Measurements from ENCODE around the gene CDADC1.
"Not testable (repeated sequence)": the region's sequence is repeated elsewhere in the genome, so short reads cannot be mapped to it uniquely, and the experiment has no call there.

The CDADC1 gene

DNA sequence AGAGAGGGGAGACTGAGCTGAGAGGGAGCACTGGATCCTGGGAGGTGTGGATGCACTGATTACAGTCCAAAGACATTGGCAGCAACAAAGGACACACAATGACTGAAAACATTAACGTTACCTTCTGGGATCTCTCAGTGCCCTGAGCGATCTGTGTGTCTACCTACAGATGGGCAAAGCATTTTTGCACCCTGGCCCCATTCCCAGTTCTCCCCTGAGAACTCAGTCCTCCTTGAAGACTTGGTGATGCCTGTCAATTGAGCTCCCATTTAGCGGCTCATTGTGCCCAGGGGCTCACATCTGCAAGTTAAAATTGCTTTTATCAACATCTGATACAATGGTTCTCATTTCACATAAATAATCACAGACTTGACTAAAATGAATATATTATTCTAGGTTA, 62.5 kb downstream of the CDADC1 start:
- H3K27ac ChIP-seq: no peak overlapping the region
- no peak for DNase-seq (ENCODE audit: low read depth, low spot score)

DNA sequence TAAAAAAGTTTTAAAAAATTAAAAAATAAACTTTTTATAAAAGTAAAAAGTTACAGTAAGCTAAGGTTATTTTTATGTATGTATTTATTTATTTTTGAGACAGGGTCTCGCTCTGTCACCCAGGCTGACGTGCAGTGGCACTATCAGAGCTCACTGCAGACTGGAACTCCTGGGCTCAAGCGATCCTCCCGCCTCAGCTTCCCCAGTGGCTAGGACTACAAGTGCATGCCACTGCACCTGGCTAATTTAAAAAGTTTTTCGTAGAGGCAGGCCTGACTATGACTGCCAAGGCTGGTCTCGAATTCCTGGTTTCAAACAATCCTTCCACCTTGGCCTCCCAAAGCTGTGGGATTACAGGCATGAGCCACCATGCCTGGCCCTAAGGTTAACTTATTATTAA, 64.1 kb downstream of the CDADC1 start:
- no peak for DNase-seq (ENCODE audit: low read depth, low spot score)
- H3K27ac ChIP-seq: no peak overlapping the region

DNA sequence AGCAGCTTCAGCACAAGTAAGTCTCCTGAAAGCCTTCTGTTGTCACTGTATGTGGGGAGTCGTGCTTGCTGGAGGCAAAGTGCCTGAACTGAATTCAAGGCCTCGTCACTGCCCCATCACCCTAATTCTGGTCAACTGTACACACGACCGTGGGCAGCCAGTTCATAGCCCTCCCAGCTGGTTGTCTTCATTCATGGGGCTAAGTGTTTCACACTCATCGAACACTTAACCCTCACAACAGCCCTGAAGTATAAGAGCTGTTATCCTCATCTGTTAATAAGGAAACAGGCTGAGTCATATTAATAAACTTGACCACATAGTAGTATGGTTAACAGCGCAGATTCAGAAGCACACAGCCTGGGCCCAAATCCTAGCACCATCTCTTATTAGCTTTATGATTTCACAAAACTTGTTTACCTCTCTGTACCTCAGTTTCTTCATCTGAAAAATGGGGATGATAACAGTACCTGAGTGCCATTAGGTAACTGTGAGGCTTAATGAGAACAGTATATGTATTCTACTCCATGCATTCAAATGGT, 66.7 kb downstream of the CDADC1 start:
- H3K27ac ChIP-seq: peak overlapping the region; percentile 78
- DNase-seq (ENCODE audit: low read depth, low spot score): no peak

DNA sequence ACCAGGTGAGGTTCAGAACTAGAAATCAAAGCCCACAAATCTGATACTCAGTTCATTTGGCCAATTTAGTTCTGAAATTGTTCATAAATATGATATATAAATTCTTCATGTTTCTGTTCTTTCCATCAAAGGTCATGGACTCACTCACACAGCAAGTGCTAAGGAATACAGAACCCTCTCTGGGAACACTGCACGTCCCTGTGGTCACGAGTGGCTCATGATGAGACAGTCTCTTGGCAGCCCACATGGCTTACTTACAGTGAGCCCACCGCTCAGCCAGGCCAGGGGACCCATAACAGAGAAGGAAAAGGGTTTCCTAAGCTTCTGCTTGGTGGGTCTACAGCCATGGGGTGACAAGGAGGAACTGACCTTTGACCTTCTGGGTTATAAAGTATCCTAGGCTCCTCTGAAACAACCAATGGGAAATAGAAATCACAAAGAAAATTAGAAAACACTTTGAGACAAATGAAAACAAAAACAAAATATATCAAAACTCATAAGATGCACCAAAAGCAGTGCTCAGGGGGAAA, 67.4 kb downstream of the CDADC1 start:
- no peak overlapping the region for H3K27ac ChIP-seq
- DNase-seq (ENCODE audit: low read depth, low spot score): no peak

DNA sequence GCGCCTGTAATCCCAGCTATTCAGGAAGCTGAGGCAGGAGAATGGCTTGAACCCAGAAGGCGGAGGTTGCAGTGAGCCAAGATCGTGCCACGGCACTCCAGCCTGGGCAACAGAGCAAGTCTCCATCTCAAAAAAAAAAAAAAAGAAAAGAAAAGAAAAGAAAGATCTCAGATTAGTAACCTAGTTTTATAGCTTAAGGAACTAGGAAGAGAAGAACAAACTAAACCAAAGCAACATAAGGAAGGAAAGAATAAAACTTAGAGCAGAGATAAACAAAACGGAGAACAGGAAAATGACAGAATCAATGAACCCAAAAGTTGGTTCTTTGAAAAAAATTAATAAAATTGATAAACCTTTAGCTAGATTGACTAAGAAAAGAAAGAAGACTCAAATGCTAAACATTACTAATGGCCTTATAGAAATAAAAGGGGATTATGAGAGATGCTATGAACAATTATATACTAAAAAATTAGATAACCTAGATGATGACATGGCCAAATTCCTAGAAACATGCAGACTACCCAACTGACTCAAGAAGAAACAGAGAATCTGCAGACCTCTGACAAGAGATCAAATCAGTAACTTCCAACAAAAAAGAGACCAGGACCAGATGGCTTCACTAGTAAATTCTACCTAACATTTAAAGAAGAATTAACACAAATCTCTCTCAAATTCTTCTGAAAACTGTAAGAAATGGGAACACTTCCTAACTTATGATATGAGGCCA, 68.2 kb downstream of the CDADC1 start:
- no peak for DNase-seq (ENCODE audit: low read depth, low spot score)
- H3K27ac ChIP-seq: no peak overlapping the region

DNA sequence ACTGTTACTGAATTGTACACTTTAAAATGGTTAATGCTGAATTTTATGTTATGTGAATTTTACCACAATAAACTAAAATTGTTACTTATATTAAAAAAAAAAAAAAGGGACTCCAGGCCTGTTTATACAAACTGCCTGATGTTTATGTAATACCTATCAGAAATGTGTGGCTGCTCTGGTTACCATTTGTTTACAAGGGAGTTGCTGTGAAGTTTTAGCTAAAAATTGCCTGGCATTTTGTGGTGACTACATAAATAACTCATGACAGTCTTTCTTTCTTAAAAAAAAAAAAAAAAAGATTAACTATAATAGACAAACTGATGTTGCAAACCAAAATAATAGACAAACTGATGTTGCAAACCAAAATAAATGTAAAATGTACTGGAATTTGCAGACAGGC, 71.8 kb downstream of the CDADC1 start:
- DNase-seq (ENCODE audit: low read depth, low spot score): no peak
- no peak overlapping the region for H3K27ac ChIP-seq

DNA sequence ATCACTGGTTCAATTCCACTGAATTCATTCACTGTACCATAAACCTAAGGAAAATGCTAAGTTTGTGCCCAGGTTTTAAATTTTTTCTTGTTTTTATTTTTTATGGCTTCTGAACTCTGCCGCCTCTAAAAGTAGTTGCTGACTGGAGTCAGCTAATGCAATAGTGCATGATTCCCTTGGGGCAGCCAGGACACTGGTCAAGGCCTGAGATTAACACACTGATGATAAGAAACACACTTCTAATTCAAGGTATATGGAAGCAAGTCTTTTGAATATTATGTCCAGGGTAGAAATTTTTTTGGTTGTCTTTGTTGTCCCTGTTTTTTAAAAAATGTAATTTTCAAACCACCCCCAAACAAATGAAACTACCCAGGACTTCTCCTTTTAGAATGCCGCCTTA, 72.2 kb downstream of the CDADC1 start:
- H3K27ac ChIP-seq: no peak overlapping the region
- DNase-seq (ENCODE audit: low read depth, low spot score): no peak

DNA sequence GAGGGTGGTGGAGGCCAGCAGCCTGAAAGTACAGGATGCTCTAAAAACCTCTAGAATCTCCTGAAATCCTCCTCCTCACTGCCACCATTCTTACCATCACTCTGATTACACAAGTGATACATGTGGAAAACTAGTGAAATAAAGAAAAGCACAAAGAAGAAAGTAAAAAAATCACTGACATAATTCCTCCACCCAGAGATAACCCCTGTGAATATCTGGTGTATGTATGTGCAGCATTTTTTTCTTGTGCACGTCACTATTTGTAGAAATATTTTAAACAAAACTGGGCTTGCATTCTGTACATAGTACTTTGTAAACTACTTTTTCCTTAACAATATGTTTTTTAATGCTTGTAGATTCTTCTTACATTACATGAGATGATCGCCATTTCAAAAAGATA, 73.2 kb downstream of the CDADC1 start:
- H3K27ac ChIP-seq: no peak overlapping the region
- DNase-seq (ENCODE audit: low read depth, low spot score): no peak

DNA sequence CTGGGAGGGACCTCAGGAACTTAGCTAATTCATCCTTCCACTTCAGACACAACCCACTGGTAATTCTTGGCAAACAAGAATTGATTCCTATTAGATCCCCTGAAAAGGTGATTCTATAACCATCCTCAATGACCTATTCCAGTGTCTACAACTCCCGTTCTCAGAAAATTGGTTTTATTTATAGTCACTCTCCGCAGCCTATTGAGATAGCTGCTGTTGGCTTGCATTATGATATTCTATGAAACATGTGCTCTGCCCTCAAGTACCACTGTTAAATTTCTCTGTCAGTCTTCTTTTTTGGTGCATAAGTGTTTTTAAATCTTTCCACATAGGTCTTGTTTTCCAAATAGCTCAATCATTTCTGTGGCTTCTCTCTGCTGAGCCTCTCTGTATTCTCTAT, 75.0 kb downstream of the CDADC1 start:
- no peak for DNase-seq (ENCODE audit: low read depth, low spot score)
- no peak overlapping the region for H3K27ac ChIP-seq

DNA sequence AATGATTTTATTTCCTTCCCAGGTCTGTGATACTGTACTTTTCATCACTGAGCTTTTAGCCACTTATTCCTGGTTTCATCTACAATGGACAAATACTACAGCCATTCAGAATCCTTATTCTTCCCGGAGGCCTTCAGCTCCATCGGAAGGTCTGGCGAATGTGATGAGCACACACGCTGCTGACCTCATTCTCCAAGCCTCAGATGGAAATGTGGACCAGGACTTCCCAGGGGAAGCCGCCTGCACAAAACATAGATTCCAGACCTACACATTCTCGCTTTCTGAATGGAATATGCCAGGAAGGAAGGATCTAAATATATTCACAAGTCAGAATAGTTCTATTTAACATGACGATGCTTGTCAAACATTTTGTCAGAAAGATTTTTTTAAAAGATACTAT, 75.6 kb downstream of the CDADC1 start:
- no peak overlapping the region for H3K27ac ChIP-seq

DNA sequence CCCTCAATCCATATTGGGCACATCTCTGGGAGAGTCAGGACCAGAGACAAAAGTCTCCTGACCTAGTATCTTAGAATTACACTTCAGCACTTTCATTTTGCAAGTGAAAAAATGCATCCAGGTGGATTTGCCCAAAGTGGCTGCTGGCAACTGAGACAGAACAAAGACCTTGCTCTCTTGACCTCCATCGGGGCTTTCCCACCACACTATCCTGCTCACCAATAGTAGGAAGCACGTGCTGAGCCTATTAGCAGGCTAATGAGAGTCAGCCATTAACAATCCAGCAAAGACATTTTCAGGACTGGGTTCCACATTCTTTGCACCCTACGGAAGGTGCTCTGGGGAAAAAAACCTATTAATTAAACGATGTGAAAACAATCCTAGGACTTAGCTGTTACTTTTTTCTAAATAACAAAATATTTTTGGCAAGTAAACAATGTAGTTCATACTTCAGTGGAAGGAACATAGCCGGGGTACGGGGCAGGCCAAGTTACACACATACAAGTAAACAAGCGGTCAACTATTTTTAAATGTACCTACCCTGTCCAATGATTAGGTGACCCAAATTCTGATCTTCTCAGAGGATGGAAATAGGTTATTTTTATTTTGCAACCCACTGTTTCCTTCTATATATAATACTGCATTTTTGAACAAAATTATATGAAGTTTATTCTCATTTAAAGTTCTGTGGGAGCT, 78.6 kb downstream of the CDADC1 start:
- H3K27ac ChIP-seq: no peak overlapping the region
- DNase-seq (ENCODE audit: low read depth, low spot score): no peak

More for the DNA sequence above, 75.6 kb downstream of the CDADC1 start:
- no peak for DNase-seq (ENCODE audit: low read depth, low spot score)

DNA sequence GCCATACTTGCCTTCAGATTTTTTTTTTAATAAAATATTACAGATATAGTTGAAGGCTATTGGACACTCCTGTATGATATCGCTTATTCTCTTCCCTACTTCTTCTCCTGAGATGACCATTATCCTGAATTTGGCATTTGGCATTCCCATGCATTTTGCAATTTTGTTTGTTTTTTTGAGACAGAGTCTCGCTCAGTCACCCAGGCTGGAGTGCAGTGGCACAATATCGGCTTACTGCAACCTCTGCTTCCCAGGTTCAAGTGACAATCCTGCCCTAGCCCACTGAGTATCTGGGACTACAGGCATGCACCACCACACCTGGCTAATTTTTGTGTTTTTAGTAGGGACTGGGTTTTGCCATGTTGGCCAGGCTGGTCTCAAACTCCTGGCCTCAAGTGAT, 79.4 kb downstream of the CDADC1 start:
- not testable (repeated sequence) for H3K27ac ChIP-seq; DNase-seq (ENCODE audit: low read depth, low spot score)

DNA sequence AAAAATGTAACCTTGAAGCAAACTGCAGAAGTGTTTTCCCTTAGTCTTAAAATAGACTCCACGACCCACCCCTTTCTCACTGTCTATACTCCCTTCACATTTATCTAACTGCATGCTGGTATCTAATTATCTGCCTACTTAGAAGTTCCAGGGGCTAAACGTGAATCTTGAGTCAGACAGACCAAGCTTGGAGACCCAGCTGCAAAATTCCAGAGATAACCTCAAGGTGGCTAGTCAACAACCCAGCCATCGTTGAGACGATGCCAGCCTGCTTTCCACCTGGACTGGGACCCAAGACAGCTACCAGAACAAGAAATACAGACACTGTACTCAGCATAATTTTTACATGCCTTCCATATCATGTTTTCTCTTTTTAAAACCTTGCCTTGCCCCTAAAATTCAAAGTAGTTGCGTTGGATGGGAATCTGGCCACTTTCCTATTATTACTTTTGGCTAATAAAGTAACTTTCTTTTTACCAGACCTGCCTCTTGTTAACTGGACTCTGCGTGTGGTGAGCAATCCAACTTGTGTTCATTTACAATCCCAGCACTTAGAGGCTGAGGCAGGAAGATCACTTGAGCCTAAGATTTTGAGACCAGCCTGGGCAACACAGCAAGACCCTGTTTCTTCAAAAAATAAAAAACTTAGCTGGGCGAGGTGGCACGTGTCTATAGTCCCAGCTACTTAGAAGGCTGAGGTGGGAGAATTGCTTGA, 82.3 kb downstream of the CDADC1 start:
- DNase-seq (ENCODE audit: low read depth, low spot score): no peak

DNA sequence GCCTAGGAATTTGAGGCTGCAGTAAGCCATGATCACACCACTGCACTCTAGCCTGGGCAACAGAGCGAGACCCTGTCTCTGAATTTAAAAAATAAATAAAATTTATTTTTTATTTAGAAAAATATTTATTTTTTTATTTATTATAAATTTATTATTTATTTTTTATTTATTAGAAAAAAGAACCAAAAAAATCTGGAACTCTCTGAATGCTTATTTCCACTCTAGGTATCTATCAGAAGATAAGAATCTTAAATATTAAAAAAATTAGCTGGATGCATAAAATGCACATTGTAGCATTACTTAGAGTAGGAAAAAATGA, 82.8 kb downstream of the CDADC1 start:
- no peak overlapping the region for H3K27ac ChIP-seq
- no peak for DNase-seq (ENCODE audit: low read depth, low spot score)

More for the DNA sequence above, 82.3 kb downstream of the CDADC1 start:
- H3K27ac ChIP-seq: no peak overlapping the region

DNA sequence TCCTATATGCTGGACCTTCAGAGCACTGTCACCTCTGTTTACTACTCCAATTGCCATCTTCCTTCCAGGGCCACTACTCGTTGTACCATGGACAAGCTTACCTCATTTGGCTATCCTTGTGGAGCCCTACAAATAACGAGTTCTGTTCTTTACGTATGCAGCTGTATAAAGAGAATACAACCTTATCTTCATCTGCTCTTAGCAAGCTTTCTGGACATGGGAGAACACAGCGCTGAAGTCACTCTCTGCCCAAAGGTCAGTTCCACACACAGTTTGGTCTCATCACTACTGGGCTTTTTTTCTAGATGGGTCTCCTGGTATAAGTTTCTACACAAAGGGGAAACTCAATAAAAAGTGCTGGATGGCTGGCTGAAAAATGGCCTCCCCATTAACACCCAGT, 88.9 kb downstream of the CDADC1 start:
- H3K27ac ChIP-seq: no peak overlapping the region

DNA sequence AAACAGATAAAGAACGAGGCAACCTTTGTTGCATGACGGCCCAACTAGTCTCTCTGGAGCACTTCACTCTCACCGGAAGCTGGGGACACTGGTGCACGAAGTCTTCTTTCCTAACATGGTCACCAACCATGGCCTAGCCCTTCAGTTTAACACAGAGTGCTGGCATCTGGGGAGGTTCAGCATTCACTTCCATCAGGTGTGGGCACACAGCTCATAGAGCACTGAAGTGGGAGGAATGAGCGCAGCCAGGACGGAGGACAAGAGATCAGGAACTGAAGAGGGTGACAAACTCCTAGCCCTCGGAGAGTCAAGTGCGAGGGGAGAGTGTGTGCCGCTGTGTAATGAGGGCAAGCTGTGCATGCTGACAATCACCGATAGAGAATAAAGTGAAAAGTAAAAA, 92.4 kb downstream of the CDADC1 start:
- H3K27ac ChIP-seq: no peak overlapping the region
- DNase-seq (ENCODE audit: low read depth, low spot score): no peak

More for the DNA sequence above, 88.9 kb downstream of the CDADC1 start:
- no peak for DNase-seq (ENCODE audit: low read depth, low spot score)

DNA sequence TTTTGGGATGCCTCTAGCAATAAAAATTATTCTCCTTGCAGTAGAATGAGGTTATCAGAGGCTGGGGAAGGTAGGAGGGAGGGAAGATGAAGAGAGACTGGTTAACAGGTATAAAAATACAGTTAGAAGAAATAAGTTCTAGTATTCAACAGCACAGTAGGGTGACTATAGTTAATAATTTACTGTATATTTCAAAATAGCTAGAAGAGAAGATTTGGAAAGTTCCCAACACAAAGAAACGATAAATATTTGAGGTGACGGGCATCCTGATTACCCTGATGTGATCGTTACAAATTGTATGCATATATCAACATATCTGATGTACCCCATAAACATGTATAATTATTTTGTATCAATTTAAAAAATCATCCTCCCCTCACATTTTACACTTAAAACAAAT, 93.8 kb downstream of the CDADC1 start:
- DNase-seq (ENCODE audit: low read depth, low spot score): no peak
- H3K27ac ChIP-seq: no peak overlapping the region

DNA sequence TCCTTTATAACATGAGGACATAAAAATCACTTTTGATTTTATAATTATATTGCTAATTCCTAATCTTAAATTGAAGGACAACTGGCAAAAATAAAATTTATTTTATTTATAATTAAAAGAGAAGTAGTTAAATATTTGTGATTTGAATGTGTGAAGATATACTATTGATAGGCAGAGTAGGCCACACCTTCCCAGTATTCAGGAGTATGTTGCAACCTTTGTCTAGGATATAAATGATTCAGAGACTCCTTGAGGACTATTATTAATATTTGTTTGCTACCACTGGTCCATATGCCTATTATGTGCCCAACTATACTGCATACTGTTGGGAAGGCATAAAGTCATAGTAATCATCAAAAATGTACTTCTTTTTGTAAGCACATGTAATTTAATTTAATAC, 94.2 kb downstream of the CDADC1 start:
- DNase-seq (ENCODE audit: low read depth, low spot score): no peak
- no peak overlapping the region for H3K27ac ChIP-seq

DNA sequence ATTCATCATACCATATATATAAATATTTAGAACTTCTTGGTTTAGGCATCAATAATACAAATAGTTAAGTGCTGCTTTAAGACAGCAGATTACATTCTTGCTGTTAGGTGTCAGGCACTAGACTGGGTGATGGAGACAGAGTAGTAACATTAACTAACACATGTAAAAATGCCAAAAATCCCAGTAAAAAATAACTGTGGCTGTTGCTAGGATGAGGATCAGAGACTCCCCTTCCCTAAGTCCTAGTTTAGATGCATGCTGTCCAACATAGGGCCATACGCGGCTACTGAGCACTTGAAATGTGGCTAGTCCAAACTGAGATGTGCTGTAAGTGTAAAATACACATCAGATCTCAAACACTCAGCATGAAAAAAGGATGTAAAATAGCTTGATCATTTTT, 94.7 kb downstream of the CDADC1 start:
- H3K27ac ChIP-seq: no peak overlapping the region
- DNase-seq (ENCODE audit: low read depth, low spot score): no peak
